ENCODE results near the gene CHL1. TPM values are rescaled to one million over a fixed set of nuclear protein-coding genes. Genes with fewer than 3 reads are reported as not detected.

CHL1 gene
- total RNA-seq, 2 experiments from 2014 or later = not detected

- DNase-seq = no peak
- Mint-ChIP-seq H3K9me3 (no peaks in the 10 kb centered on the region), H3K4me3 (no peak overlapping the region), H3K4me1 (ENCODE audit: low read depth) (no peaks in the 10 kb centered on the region), H3K36me3 (no peaks in the 10 kb centered on the region), H3K27me3 (no peaks in the 10 kb centered on the region), H3K27ac (no peak overlapping the region)
- ChIA-PET POLR2A (no interaction called here), CTCF (no interaction called here)
- intact Hi-C loops (cut with micrococcal nuclease) = no loop called here
Observed at GRCh38 chr3:270688-271087, 74.1 kb downstream of the CHL1 start.

GRCh38 chr3:274927-275326 is 78.4 kb downstream of the CHL1 start:
- no peaks in the 10 kb centered on the region for H3K4me1 Mint-ChIP-seq (ENCODE audit: low read depth)
- CTCF ChIA-PET = no interaction called here
- no peak for DNase-seq
- intact Hi-C loops (cut with micrococcal nuclease) = no loop called here
- no peak overlapping the region for H3K4me3 Mint-ChIP-seq
- POLR2A ChIA-PET = no interaction called here
- H3K27ac Mint-ChIP-seq = no peak overlapping the region
- no peaks in the 10 kb centered on the region for H3K9me3 Mint-ChIP-seq
- H3K36me3 Mint-ChIP-seq = no peaks in the 10 kb centered on the region
- no peaks in the 10 kb centered on the region for H3K27me3 Mint-ChIP-seq

GRCh38 chr3:277873-278272 is 81.3 kb downstream of the CHL1 start:
- Mint-ChIP-seq H3K27ac (no peak overlapping the region), H3K9me3 (no peaks in the 10 kb centered on the region), H3K4me3 (no peak overlapping the region), H3K36me3 (no peaks in the 10 kb centered on the region), H3K4me1 (ENCODE audit: low read depth) (no peaks in the 10 kb centered on the region), H3K27me3 (no peaks in the 10 kb centered on the region)
- ChIA-PET POLR2A (no interaction called here), CTCF (interaction anchor here (0.7 kb wide), 1 partner anchor 12 kb away, joined by 3 read pairs; no protein-coding TSS in a partner anchor)
- no peak for DNase-seq
- intact Hi-C loops (cut with micrococcal nuclease) = no loop called here

- intact Hi-C loops (cut with micrococcal nuclease) = no loop called here
- CTCF ChIA-PET = no interaction called here
Observed at GRCh38 chr3:278300-279064, 81.9 kb downstream of the CHL1 start.

GRCh38 chr3:279325-279724 is 82.8 kb downstream of the CHL1 start:
- intact Hi-C loops (cut with micrococcal nuclease) = no loop called here
- no peaks in the 10 kb centered on the region for H3K27me3 Mint-ChIP-seq
- no peaks in the 10 kb centered on the region for H3K36me3 Mint-ChIP-seq
- POLR2A ChIA-PET = no interaction called here
- no peaks in the 10 kb centered on the region for H3K9me3 Mint-ChIP-seq
- CTCF ChIA-PET = no interaction called here
- H3K27ac Mint-ChIP-seq = no peak overlapping the region
- H3K4me3 Mint-ChIP-seq = no peak overlapping the region
- no peak for DNase-seq
- H3K4me1 Mint-ChIP-seq (ENCODE audit: low read depth) = no peaks in the 10 kb centered on the region

More at GRCh38 chr3:278300-279064, 81.9 kb downstream of the CHL1 start:
- H3K27ac Mint-ChIP-seq = no peak overlapping the region
- no peaks in the 10 kb centered on the region for H3K36me3 Mint-ChIP-seq
- H3K9me3 Mint-ChIP-seq = no peaks in the 10 kb centered on the region
- DNase-seq = no peak
- H3K4me1 Mint-ChIP-seq (ENCODE audit: low read depth) = no peaks in the 10 kb centered on the region
- POLR2A ChIA-PET = no interaction called here
- H3K27me3 Mint-ChIP-seq = no peaks in the 10 kb centered on the region
- H3K4me3 Mint-ChIP-seq = no peak overlapping the region

GRCh38 chr3:280681-281080 is 84.1 kb downstream of the CHL1 start:
- Mint-ChIP-seq H3K27me3 (no peaks in the 10 kb centered on the region), H3K4me1 (ENCODE audit: low read depth) (no peaks in the 10 kb centered on the region), H3K36me3 (no peaks in the 10 kb centered on the region), H3K9me3 (no peaks in the 10 kb centered on the region), H3K4me3 (no peak overlapping the region), H3K27ac (no peak overlapping the region)
- POLR2A ChIA-PET = no interaction called here
- intact Hi-C loops (cut with micrococcal nuclease) = no loop called here
- no peak for DNase-seq
- CTCF ChIA-PET = no interaction called here

GRCh38 chr3:284322-284721 is 87.8 kb downstream of the CHL1 start:
- Mint-ChIP-seq H3K27ac (no peak overlapping the region), H3K36me3 (no peaks in the 10 kb centered on the region), H3K27me3 (no peaks in the 10 kb centered on the region), H3K9me3 (peaks cover 4% of the 10 kb centered on the region), H3K4me3 (no peak overlapping the region), H3K4me1 (ENCODE audit: low read depth) (no peaks in the 10 kb centered on the region)
- CTCF ChIA-PET = no interaction called here
- intact Hi-C loops (cut with micrococcal nuclease) = no loop called here
- DNase-seq = no peak
- POLR2A ChIA-PET = no interaction called here

GRCh38 chr3:288417-288816 is 91.9 kb downstream of the CHL1 start:
- DNase-seq = no peak
- Mint-ChIP-seq H3K27me3 (no peaks in the 10 kb centered on the region), H3K36me3 (no peaks in the 10 kb centered on the region), H3K4me3 (no peak overlapping the region), H3K27ac (no peak overlapping the region), H3K9me3 (peaks cover 7% of the 10 kb centered on the region), H3K4me1 (ENCODE audit: low read depth) (no peaks in the 10 kb centered on the region)
- CTCF ChIA-PET = no interaction called here
- intact Hi-C loops (cut with micrococcal nuclease) = no loop called here
- POLR2A ChIA-PET = no interaction called here

- Mint-ChIP-seq H3K27ac (no peak overlapping the region), H3K9me3 (peaks cover 7% of the 10 kb centered on the region), H3K4me1 (ENCODE audit: low read depth) (no peaks in the 10 kb centered on the region), H3K27me3 (no peaks in the 10 kb centered on the region), H3K36me3 (no peaks in the 10 kb centered on the region), H3K4me3 (no peak overlapping the region)
- no peak for DNase-seq
- ChIA-PET POLR2A (no interaction called here), CTCF (no interaction called here)
- intact Hi-C loops (cut with micrococcal nuclease) = no loop called here
Observed at GRCh38 chr3:291028-291427, 94.5 kb downstream of the CHL1 start.

GRCh38 chr3:291646-292436 is 95.3 kb downstream of the CHL1 start:
- intact Hi-C loops (cut with micrococcal nuclease) = no loop called here

GRCh38 chr3:294096-294495 is 97.5 kb downstream of the CHL1 start:
- Mint-ChIP-seq H3K4me1 (ENCODE audit: low read depth) (no peaks in the 10 kb centered on the region), H3K9me3 (peaks cover 4% of the 10 kb centered on the region), H3K27me3 (no peaks in the 10 kb centered on the region), H3K4me3 (no peak overlapping the region), H3K36me3 (no peaks in the 10 kb centered on the region), H3K27ac (no peak overlapping the region)
- CTCF ChIA-PET = no interaction called here
- POLR2A ChIA-PET = no interaction called here
- no peak for DNase-seq
- intact Hi-C loops (cut with micrococcal nuclease) = no loop called here

More at GRCh38 chr3:291646-292436, 95.3 kb downstream of the CHL1 start:
- Mint-ChIP-seq H3K9me3 (peaks cover 6% of the 10 kb centered on the region), H3K4me3 (no peak overlapping the region), H3K4me1 (ENCODE audit: low read depth) (no peaks in the 10 kb centered on the region), H3K36me3 (no peaks in the 10 kb centered on the region), H3K27me3 (no peaks in the 10 kb centered on the region), H3K27ac (no peak overlapping the region)
- POLR2A ChIA-PET = no interaction called here
- no peak for DNase-seq
- CTCF ChIA-PET = no interaction called here

GRCh38 chr3:294581-294980 is 98.0 kb downstream of the CHL1 start:
- H3K4me1 Mint-ChIP-seq (ENCODE audit: low read depth) = no peaks in the 10 kb centered on the region
- no peak overlapping the region for H3K4me3 Mint-ChIP-seq
- POLR2A ChIA-PET = no interaction called here
- no peak for DNase-seq
- peaks cover 4% of the 10 kb centered on the region for H3K9me3 Mint-ChIP-seq
- H3K36me3 Mint-ChIP-seq = no peaks in the 10 kb centered on the region
- no peak overlapping the region for H3K27ac Mint-ChIP-seq
- H3K27me3 Mint-ChIP-seq = no peaks in the 10 kb centered on the region
- intact Hi-C loops (cut with micrococcal nuclease) = no loop called here
- CTCF ChIA-PET = no interaction called here

- Mint-ChIP-seq H3K27ac (no peak overlapping the region), H3K36me3 (no peaks in the 10 kb centered on the region), H3K4me3 (no peak overlapping the region), H3K4me1 (ENCODE audit: low read depth) (no peaks in the 10 kb centered on the region), H3K9me3 (peaks cover 4% of the 10 kb centered on the region), H3K27me3 (no peaks in the 10 kb centered on the region)
- ChIA-PET CTCF (no interaction called here), POLR2A (no interaction called here)
- intact Hi-C loops (cut with micrococcal nuclease) = no loop called here
- no peak for DNase-seq
Observed at GRCh38 chr3:295166-295565, 98.6 kb downstream of the CHL1 start.

All from activated CD4-positive, alpha-beta memory T cell treated with anti-CD3 and anti-CD28 coated beads for 36 hours (primary cell).